ENCODE data around the gene PDE5A.
"Not testable (repeated sequence)": the region's sequence is repeated elsewhere in the genome, so short reads cannot be mapped to it uniquely, and the experiment has no call there.

Gene PDE5A

DNA sequence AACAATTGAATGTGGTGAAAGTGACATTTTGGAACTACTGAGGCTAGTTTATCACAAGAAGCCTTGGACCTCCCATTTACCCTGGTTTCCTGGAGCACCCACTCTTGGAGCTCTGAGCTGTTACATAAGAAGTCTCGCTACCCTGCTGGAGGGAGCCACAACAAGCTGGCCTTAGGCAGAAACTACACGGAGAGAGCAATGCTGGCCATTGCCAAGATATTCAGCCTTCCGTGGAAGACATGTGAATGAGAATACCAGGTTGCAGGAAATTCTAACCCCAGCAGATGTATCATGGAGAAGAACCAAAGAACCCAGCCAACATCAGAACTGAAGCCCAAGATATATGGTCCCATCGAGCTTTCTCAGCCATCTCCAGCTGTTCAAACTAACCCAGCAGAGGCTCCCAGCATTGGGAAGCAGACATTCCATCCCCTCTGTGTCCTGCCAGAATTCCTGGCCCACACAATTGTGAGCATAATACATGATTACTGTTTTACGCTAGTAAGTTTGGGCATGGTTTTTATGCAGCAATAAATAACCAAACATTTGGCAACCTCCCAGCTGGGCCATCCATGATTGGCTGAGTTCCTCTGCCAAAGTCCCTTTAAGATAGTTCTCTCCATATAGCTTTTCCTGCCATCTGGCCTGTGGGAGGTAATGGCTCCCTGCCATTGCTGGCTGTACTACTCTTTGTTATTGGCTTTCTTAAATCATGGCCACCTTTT, 17.9 kb upstream of the PDE5A start:
- Histone ChIP-seq H3K4me3 (ENCODE audit: low read depth, low read length) (no peak overlapping the region), H3K27ac (no peak overlapping the region), H3K9me3 (ENCODE audit: severe bottlenecking) (no peaks in the 10 kb centered on the region), H3K27me3 (ENCODE audit: insufficient read depth, low read depth, severe bottlenecking) (no peaks in the 10 kb centered on the region), H3K36me3 (no peaks in the 10 kb centered on the region)
- DNase-seq, result no peak
- TF ChIP-seq, protein P1, sequence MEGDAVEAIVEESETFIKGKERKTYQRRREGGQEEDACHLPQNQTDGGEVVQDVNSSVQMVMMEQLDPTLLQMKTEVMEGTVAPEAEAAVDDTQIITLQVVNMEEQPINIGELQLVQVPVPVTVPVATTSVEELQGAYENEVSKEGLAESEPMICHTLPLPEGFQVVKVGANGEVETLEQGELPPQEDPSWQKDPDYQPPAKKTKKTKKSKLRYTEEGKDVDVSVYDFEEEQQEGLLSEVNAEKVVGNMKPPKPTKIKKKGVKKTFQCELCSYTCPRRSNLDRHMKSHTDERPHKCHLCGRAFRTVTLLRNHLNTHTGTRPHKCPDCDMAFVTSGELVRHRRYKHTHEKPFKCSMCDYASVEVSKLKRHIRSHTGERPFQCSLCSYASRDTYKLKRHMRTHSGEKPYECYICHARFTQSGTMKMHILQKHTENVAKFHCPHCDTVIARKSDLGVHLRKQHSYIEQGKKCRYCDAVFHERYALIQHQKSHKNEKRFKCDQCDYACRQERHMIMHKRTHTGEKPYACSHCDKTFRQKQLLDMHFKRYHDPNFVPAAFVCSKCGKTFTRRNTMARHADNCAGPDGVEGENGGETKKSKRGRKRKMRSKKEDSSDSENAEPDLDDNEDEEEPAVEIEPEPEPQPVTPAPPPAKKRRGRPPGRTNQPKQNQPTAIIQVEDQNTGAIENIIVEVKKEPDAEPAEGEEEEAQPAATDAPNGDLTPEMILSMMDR (IDR thresholded peaks at IDR 0.05; ENCODE audit: low read depth, low read length), result no peak

DNA sequence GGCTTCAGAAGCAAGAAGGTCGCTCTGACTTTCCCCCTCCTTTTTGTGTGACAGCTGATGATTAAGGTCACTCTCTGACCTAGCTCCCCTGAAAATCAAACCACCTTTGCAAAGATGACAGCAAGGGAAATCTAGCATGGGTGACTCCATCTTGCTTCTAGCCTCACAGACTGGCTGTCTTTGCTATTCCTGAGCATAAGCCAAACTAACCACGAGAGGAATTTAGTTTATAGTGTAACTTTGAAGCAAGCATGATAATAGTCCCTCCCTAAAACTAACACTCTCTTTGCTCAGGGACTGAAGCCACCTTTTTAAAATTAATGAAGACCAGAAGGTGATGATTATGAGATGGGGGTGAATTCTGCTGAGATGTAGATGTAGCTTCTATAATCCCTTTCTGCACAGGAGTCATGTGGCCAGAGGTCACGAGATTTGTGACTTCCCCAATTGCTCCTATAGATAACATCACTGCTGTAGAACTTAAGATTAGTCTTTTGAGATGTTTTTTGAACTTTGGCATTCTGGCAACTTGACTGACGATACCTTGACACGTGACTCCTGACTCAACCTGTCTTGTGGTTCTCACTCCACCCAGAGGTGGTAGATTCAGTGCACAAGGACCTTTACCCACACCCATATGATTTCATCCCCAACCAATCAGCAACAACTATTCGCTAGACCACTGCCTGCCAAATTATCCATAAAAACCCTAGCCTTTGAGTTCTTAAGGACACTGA, 14.9 kb upstream of the PDE5A start:
- Histone ChIP-seq H3K27me3 (ENCODE audit: insufficient read depth, low read depth, severe bottlenecking) (no peaks in the 10 kb centered on the region), H3K36me3 (no peaks in the 10 kb centered on the region), H3K4me3 (ENCODE audit: low read depth, low read length) (no peak overlapping the region), H3K9me3 (ENCODE audit: severe bottlenecking) (no peaks in the 10 kb centered on the region), H3K27ac (no peak overlapping the region)
- no peak for DNase-seq
- TF ChIP-seq, protein P1 (IDR thresholded peaks at IDR 0.05; ENCODE audit: low read depth, low read length), result no peak

DNA sequence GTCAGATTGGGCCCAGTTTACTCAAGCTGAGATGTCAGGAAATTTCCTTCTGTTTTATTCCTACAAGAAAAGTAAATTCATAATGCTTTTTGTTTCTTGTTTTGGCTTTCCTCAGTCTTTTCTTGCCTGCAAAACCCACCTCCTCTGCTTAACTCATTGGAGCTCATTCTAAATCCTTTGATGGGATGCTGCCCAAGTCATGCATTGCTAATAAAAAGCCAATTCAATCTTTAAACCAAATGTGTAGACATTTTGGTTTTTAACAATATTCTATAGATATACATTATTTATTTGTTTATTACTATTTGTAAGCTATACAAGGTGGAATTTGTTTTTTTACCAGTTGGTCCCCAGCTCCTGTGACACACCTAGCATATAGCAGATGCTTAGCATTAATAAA, 13.2 kb upstream of the PDE5A start:
- Histone ChIP-seq H3K36me3 (no peaks in the 10 kb centered on the region), H3K9me3 (ENCODE audit: severe bottlenecking) (no peaks in the 10 kb centered on the region), H3K4me3 (ENCODE audit: low read depth, low read length) (no peak overlapping the region), H3K27ac (no peak overlapping the region), H3K27me3 (ENCODE audit: insufficient read depth, low read depth, severe bottlenecking) (no peaks in the 10 kb centered on the region)
- no peak for DNase-seq
- TF ChIP-seq, protein P1 (IDR thresholded peaks at IDR 0.05; ENCODE audit: low read depth, low read length), result no peak

DNA sequence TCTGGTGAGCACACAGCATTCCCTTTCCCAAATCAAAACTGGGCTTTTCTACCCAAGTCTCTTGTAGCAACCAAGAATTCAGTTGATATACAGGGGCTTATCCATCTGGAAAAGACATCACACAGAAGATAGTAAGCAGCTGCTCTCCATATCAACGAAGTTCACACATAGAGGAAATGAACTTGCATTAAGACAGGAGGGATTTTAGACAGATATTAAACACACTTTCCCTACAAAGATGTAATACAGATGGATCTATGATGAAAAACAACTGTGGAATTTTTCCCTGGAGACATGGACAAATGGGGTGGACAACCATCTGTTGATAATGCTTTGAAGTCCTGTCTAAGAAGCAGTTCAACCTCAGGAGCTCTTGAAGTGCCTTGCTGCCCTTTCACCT, 9.8 kb upstream of the PDE5A start:
- no peak overlapping the region for H3K27ac ChIP-seq
- no peak for DNase-seq
- no peaks in the 10 kb centered on the region for H3K36me3 ChIP-seq
- TF ChIP-seq, protein P1 (IDR thresholded peaks at IDR 0.05; ENCODE audit: low read depth, low read length), result no peak
- no peaks in the 10 kb centered on the region for H3K27me3 ChIP-seq (ENCODE audit: insufficient read depth, low read depth, severe bottlenecking)
- no peaks in the 10 kb centered on the region for H3K9me3 ChIP-seq (ENCODE audit: severe bottlenecking)
- H3K4me3 ChIP-seq (ENCODE audit: low read depth, low read length), result no peak overlapping the region

DNA sequence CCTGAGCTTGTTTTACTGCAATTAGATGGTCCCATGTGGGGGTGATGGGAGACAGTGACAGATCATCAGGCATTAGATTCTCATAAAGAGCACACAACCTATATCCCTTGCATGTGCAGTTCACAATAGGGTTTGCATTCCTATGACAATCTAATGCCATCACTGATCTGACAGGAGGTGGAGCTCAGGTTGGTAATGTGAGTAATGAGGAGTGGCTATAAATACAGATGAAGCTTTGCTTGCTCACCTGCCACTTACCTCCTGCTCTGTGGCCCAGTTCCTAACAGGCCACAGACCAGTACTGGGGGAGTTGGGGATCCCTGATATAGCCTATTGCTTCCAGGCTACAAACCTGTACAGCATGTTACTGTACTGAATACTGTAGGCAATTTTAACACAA, 8.2 kb upstream of the PDE5A start:
- not testable (repeated sequence) for H3K27ac ChIP-seq; H3K36me3 ChIP-seq; H3K9me3 ChIP-seq (ENCODE audit: severe bottlenecking); H3K27me3 ChIP-seq (ENCODE audit: insufficient read depth, low read depth, severe bottlenecking); DNase-seq; H3K4me3 ChIP-seq (ENCODE audit: low read depth, low read length)

DNA sequence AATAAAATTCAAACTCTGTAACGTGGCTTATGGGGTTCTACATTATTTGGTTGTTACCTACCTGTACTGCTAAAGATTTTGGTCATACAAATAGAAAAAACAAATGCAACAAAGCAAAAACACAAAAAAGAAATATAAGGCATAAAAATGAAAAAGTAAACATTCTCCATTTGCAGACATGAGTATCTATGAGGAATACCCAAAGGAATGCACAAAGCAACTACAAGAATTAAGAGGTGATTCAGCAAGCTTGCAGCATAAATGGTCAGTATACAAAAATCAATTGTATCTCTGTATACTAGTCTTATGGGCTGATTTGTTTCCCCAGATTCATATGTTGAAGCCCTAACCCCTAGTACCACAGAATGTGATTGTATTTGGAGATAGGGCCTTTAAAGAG, 3.6 kb upstream of the PDE5A start:
- H3K27me3 ChIP-seq (ENCODE audit: insufficient read depth, low read depth, severe bottlenecking), result no peaks in the 10 kb centered on the region
- TF ChIP-seq, protein P1 (IDR thresholded peaks at IDR 0.05; ENCODE audit: low read depth, low read length), result no peak
- DNase-seq, result no peak
- H3K9me3 ChIP-seq (ENCODE audit: severe bottlenecking), result no peaks in the 10 kb centered on the region
- no peak overlapping the region for H3K27ac ChIP-seq
- H3K36me3 ChIP-seq, result no peaks in the 10 kb centered on the region
- no peak overlapping the region for H3K4me3 ChIP-seq (ENCODE audit: low read depth, low read length)
